Measurements from ENCODE around the gene C1S.

DNA sequence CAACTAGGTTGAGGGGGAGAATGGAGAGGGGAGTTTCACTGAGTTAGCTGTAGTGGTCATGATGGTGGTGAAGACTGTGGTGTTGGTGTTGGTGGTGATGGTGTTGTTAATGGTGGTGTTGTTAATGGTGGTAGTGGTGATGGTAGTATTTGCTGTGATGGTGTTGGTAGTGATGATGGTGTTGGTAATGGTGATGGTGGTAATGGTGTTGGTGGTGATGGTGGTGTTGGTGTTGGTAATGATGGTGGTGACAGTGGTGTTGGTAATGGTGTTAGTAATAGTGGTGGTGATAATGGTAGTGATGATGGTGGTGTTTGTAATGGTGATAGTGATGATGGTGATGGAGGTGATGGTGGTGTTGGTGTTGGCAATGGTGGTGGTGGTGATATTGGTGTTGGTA, 22.6 kb downstream of the C1S start:
- TF ChIP-seq, protein P1, sequence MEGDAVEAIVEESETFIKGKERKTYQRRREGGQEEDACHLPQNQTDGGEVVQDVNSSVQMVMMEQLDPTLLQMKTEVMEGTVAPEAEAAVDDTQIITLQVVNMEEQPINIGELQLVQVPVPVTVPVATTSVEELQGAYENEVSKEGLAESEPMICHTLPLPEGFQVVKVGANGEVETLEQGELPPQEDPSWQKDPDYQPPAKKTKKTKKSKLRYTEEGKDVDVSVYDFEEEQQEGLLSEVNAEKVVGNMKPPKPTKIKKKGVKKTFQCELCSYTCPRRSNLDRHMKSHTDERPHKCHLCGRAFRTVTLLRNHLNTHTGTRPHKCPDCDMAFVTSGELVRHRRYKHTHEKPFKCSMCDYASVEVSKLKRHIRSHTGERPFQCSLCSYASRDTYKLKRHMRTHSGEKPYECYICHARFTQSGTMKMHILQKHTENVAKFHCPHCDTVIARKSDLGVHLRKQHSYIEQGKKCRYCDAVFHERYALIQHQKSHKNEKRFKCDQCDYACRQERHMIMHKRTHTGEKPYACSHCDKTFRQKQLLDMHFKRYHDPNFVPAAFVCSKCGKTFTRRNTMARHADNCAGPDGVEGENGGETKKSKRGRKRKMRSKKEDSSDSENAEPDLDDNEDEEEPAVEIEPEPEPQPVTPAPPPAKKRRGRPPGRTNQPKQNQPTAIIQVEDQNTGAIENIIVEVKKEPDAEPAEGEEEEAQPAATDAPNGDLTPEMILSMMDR (IDR thresholded peaks at IDR 0.05) = no peak
- no peak for TF ChIP-seq POLR2A (IDR thresholded peaks at IDR 0.05)
